Endothelial cell of umbilical vein (primary cell): ENCODE measurements around the gene NCL. TPM values are rescaled to one million over a fixed set of nuclear protein-coding genes. Genes with fewer than 3 reads are reported as not detected.
"Not testable (repeated sequence)": the region's sequence is repeated elsewhere in the genome, so short reads cannot be mapped to it uniquely, and the experiment has no call there.

ENCODE experiments used
- BruUV-seq: library from RNA; stranded (reverse); fragments of 400-500 nt; replicated peaks from 2 replicates; lab custom pipeline; 2021; lab: Mats Ljungman, UMichigan
- CTCF ChIA-PET: fragments of 300-600, 350-600 bp; sonication (Branson Sonifier 250); formaldehyde crosslinking; loops from one replicate; lab custom pipeline; 2021; ENCODE audit warnings: antibody characterized with exemption, inconsistent platforms; lab: Charles Lee
- POLR2A ChIA-PET: fragments of 300-600, 350-600 bp; sonication (Branson Sonifier 250); formaldehyde crosslinking; loops from one replicate; lab custom pipeline; 2021; ENCODE audit warnings: antibody characterized with exemption, inconsistent platforms; lab: Charles Lee
- DNase-seq: peaks from one replicate; pipeline ENCODE4 v3.0.0-alpha.2; 2011; ENCODE audit warnings: low read depth, low spot score
- FAIRE-seq: peaks from 2 replicates; lab custom pipeline; 2011; peaks lifted over from hg19 to GRCh38; lab: Jason Lieb, UNC
- H2AFZ ChIP-seq: 2 replicates; pipeline ENCODE4 v1.6.0; 2012; ENCODE audit warnings: low read depth, low read length, control low read depth, inconsistent platforms
- H3K27ac ChIP-seq: 2 replicates; pipeline ENCODE4 v1.5.1; 2011; ENCODE audit warnings: low read depth, mild to moderate bottlenecking, control low read depth, low read length, moderate library complexity; ENCODE audit not compliant: insufficient read depth
- H3K27me3 ChIP-seq, 2 experiments: 2 replicates each; pipeline versions ENCODE4 v1.6.0 to v1.6.1; 2011; ENCODE audit warnings: low read length in 2 of 2, mixed read lengths in 1 of 2; ENCODE audit not compliant: control insufficient read depth in 2 of 2, insufficient read depth in 2 of 2
- H3K36me3 ChIP-seq, 2 experiments: 2 replicates in 1 of 2; 3 replicates in 1 of 2; pipeline ENCODE4 v1.5.1; 2011; ENCODE audit warnings: low read length in 2 of 2, mild to moderate bottlenecking in 1 of 2, moderate library complexity in 1 of 2; ENCODE audit not compliant: control insufficient read depth in 2 of 2, insufficient read depth in 2 of 2; ENCODE audit errors: extremely low read depth in 1 of 2
- H3K4me1 ChIP-seq: 3 replicates; pipeline ENCODE4 v1.5.1; 2011; ENCODE audit warnings: mild to moderate bottlenecking, low read length; ENCODE audit not compliant: control insufficient read depth, insufficient read depth; ENCODE audit errors: extremely low read depth
- H3K4me2 ChIP-seq: 2 replicates; pipeline ENCODE4 v1.6.1; 2011; ENCODE audit warnings: low read length, control low read depth, mixed read lengths; ENCODE audit not compliant: insufficient read depth
- H3K4me3 ChIP-seq, 3 experiments: fragments of 200-600 bp in 1 of 3; sonication (generic), shearing (Covaris generic) in 1 of 3; replicated peaks in 1 of 3; 2 replicates each; pipeline ENCODE4 v1.5.1; 2011 to 2016; ENCODE audit warnings: control low read depth in 3 of 3, low read length in 3 of 3, mild to moderate bottlenecking in 2 of 3, inconsistent platforms in 1 of 3, low read depth in 1 of 3, moderate library complexity in 1 of 3; ENCODE audit not compliant: insufficient read depth in 1 of 3
- H3K79me2 ChIP-seq: 2 replicates; pipeline ENCODE4 v1.6.0; 2012; ENCODE audit warnings: low read length, inconsistent platforms; ENCODE audit not compliant: control insufficient read depth, insufficient read depth
- H3K9ac ChIP-seq: replicated peaks from 2 replicates; pipeline ENCODE3; 2011; ENCODE audit warnings: low read length, control low read depth; ENCODE audit not compliant: insufficient read depth; ENCODE audit errors: extremely low read depth
- H3K9me1 ChIP-seq: replicated peaks from 3 replicates; pipeline ENCODE4 v1.6.0; 2011; ENCODE audit warnings: mild to moderate bottlenecking, low read length; ENCODE audit not compliant: control insufficient read depth, insufficient read depth; ENCODE audit errors: extremely low read depth
- H3K9me3 ChIP-seq: replicated peaks from 2 replicates; pipeline ENCODE4 v1.5.1; 2012; ENCODE audit warnings: low read length, inconsistent platforms; ENCODE audit not compliant: control insufficient read depth, insufficient read depth
- H4K20me1 ChIP-seq: replicated peaks from 2 replicates; pipeline ENCODE3; 2011; ENCODE audit warnings: mild to moderate bottlenecking, low read length; ENCODE audit not compliant: control insufficient read depth, insufficient read depth; ENCODE audit errors: extremely low read depth
- CTCF ChIP-seq, 2 donors: IDR thresholded peaks; 1 replicate in 1 of 2; 2 replicates in 1 of 2; pipeline ENCODE4 v1.5.1; 2011; ENCODE audit warnings: low read length in 2 of 2, mild to moderate bottlenecking in 2 of 2, moderate library complexity in 2 of 2, control low read depth in 1 of 2, inconsistent platforms in 1 of 2, low read depth in 1 of 2; ENCODE audit not compliant: insufficient read depth in 1 of 2; ENCODE audit errors: extremely low read depth in 1 of 2
- EZH2 ChIP-seq: IDR thresholded peaks from 2 replicates; pipeline ENCODE4 v1.6.1; 2012; ENCODE audit warnings: borderline replicate concordance, low read depth, mild to moderate bottlenecking, moderate library complexity, low read length, inconsistent platforms; ENCODE audit not compliant: severe bottlenecking
- FOS ChIP-seq: IDR thresholded peaks from 2 replicates; pipeline ENCODE4 v1.6.1; 2011; ENCODE audit warnings: mild to moderate bottlenecking, low read length, moderate library complexity, borderline replicate concordance; ENCODE audit not compliant: insufficient read depth
- GATA2 ChIP-seq: IDR thresholded peaks from 2 replicates; pipeline ENCODE4 v1.7.0; 2011; ENCODE audit warnings: low read depth, mild to moderate bottlenecking, moderate library complexity, mixed read lengths, low read length; ENCODE audit not compliant: insufficient read length, insufficient read depth
- JUN ChIP-seq: IDR thresholded peaks from 2 replicates; pipeline ENCODE4 v1.6.1; 2011; ENCODE audit warnings: borderline replicate concordance, low read depth; ENCODE audit not compliant: insufficient read length, insufficient read depth
- MAX ChIP-seq: IDR thresholded peaks from 2 replicates; pipeline ENCODE4 v1.6.1; 2011; ENCODE audit not compliant: insufficient read depth, insufficient read length
- MYC ChIP-seq: IDR thresholded peaks from one replicate; pipeline ENCODE4 v1.6.1; 2011; ENCODE audit warnings: mild to moderate bottlenecking, low read depth, low read length
- POLR2A ChIP-seq: IDR thresholded peaks from 2 replicates; pipeline ENCODE4 v1.6.1; 2012; ENCODE audit warnings: low read depth, mild to moderate bottlenecking, control low read depth, low read length
- POLR2AphosphoS5 ChIP-seq: IDR thresholded peaks from 2 replicates; pipeline ENCODE4 v1.6.1; 2012; ENCODE audit warnings: low read depth, mild to moderate bottlenecking, control low read depth, low read length, moderate library complexity; ENCODE audit not compliant: insufficient read depth
- dilution Hi-C: fragments of 300-500 bp; cut with MboI; formaldehyde crosslinking; loops from one replicate; pipeline ENCODE4 v1.15.0; 2019; ENCODE audit warnings: low sequenced_read_pairs; ENCODE audit not compliant: extremely low pct_ligation_motif_present
- intact Hi-C: fragments of 100-400 bp; cut with micrococcal nuclease; formaldehyde crosslinking; loops from one replicate; pipeline ENCODE4 v1.10.0; 2022
- polyA plus RNA-seq, 4 experiments: library from polyadenylated mRNA; depleted of rRNA in 3 of 4; stranded (reverse) in 3 of 4; unstranded in 1 of 4; fragments of >200 nt; gene quantifications; 2 replicates each; pipeline versions ENCODE4 v1.2.1 to v1.2.3, GENCODE V29; 2011 to 2012; ENCODE audit warnings: missing spikeins in 1 of 4
- total RNA-seq: library from RNA; stranded (reverse); gene quantifications from 2 replicates; pipeline ENCODE4 v1.2.3, GENCODE V29; 2021

The NCL gene
- total and polyA plus RNA-seq, 2 donors (not counting 3 experiments of a cell fraction or from before 2014, with no cell fraction given): 35.3 to 708 TPM

GRCh38 chr2:231461516-231461971 is 2.7 kb downstream of the NCL start:
- CTCF ChIA-PET: interaction anchor here (0.6 to 5.3 kb wide), 2 partner anchors 10 kb away, joined by 3 to 53 read pairs; no protein-coding TSS in a partner anchor
- Histone ChIP-seq H3K79me2 (peaks cover 61% of the 10 kb centered on the region), H3K4me1 (peaks cover 23% of the 10 kb centered on the region), H3K4me3 (no peak overlapping the region), H3K9me3 (no peaks in the 10 kb centered on the region), H3K36me3 (peaks cover 43 to 55% of the 10 kb centered on the region in 2 experiments), H3K4me2 (no peak overlapping the region), H3K27ac (no peak overlapping the region), H3K9me1 (no peaks in the 10 kb centered on the region), H3K27me3 (no peaks in the 10 kb centered on the region), H3K9ac (no peak overlapping the region), H2AFZ (no peak overlapping the region), H4K20me1 (peaks cover 15% of the 10 kb centered on the region)
- POLR2A ChIA-PET: no interaction called here
- intact Hi-C loops (loop anchor here (5.0 kb wide), 2 partner anchors 96 to 206 kb away; no protein-coding TSS in a partner anchor), dilution Hi-C loops (loop anchor here (25.0 kb wide), 1 partner anchor 374 kb away; no protein-coding TSS in a partner anchor)
- no peak for TF ChIP-seq MAX
- no peak for TF ChIP-seq POLR2A
- no peak for TF ChIP-seq JUN
- no peak for TF ChIP-seq MYC
- TF ChIP-seq EZH2: no peak
- no peak for TF ChIP-seq POLR2AphosphoS5
- TF ChIP-seq CTCF (IDR thresholded peaks at IDR 0.05; ENCODE audit: extremely low read depth in 1 of 2, insufficient read depth in 1 of 2, low read depth in 1 of 2, low read length in 2 of 2): no peak
- no peak for TF ChIP-seq FOS
- TF ChIP-seq GATA2: no peak
- BruUV-seq: no TSS peak
- FAIRE-seq (no peak), DNase-seq (no peak)

- DNase-seq, H3K4me2 ChIP-seq, FAIRE-seq, BruUV-seq, H3K4me3 ChIP-seq, H3K9me3 ChIP-seq, POLR2A ChIA-PET, H3K9ac ChIP-seq, H2AFZ ChIP-seq, H3K27ac ChIP-seq, H3K9me1 ChIP-seq, H3K27me3 ChIP-seq: not testable (repeated sequence)
- intact Hi-C loops: loop anchor here (5.0 kb wide), 2 partner anchors 96 to 206 kb away; no protein-coding TSS in a partner anchor
- CTCF ChIA-PET: interaction anchor here (1.4 kb wide), 1 partner anchor 9 kb away, joined by 8 read pairs; no protein-coding TSS in a partner anchor
- peaks cover 15% of the 10 kb centered on the region for H4K20me1 ChIP-seq
- H3K4me1 ChIP-seq: peaks cover 28% of the 10 kb centered on the region
- dilution Hi-C loops: loop anchor here (25.0 kb wide), 1 partner anchor 374 kb away; no protein-coding TSS in a partner anchor
- H3K36me3 ChIP-seq: peaks cover 50 to 62% of the 10 kb centered on the region in 2 experiments
- H3K79me2 ChIP-seq: peaks cover 61% of the 10 kb centered on the region
Observed at GRCh38 chr2:231460841-231461240, 3.4 kb downstream of the NCL start.
